GM19240 (cell line): ENCODE measurements around the gene PTGES3.
"Not testable (repeated sequence)": the region's sequence is repeated elsewhere in the genome, so short reads cannot be mapped to it uniquely, and the experiment has no call there.

ENCODE experiments used
- DNase-seq: peaks from one replicate; pipeline ENCODE4 v3.0.0; 2011; ENCODE audit warnings: low spot score; ENCODE audit not compliant: insufficient read length

Gene PTGES3

DNA sequence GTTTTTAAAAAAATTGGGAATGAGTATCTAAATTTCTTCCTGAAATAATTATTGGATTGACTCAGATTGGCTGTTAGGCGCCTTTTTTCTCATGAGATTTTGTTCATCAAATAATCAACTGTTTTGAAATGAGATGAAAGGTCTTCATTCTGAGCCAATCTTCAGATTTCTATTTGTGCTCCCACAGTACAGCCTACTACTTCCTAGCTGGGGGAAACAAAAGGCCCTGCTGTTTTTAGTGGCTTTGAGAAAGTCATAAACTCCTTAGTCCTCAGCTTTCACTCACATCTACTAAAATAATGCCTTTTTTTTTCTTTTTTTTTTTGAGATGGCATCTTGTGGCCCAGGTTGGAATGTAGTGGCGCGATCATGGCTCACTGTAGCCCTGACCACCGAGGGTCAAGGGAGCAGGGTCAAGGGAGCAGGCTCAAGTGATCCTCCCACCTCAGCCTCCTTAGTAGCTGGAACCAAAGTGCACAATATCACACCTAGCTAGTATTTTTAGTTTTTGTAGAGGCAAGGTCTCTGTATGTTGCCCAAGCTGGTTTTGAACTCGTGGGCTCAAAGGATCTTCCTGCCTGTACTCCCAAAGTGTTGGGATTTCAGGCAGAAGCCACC, 21.8 kb upstream of the PTGES3 start:
- no peak for DNase-seq

DNA sequence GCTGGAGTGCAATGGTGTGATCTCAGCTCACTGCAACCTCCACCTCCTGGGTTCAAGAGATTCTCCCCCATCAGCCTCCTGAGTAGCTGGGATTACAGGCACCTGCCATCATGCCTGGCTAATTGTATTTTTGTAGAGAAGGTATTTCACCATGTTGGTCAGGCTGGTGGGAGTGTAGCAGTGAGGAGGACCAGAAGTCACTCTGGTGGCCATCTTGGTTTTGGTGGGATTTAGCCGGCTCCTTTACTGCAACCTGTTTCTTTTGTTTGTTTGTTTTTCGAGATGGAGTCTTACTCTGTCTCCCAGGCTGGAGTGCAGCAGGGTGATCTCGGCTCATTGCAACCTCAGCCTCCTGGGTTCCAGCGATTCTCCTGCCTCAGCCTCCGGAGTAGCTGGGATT, 16.4 kb upstream of the PTGES3 start:
- not testable (repeated sequence) for DNase-seq

- no peak for DNase-seq
These were observed 11.1 kb upstream of the PTGES3 start for GRCh38 chr12:56699020-56699661.

GRCh38 chr12:56695327-56696101, 7.4 kb upstream of the PTGES3 start:
- DNase-seq = no peak

DNA sequence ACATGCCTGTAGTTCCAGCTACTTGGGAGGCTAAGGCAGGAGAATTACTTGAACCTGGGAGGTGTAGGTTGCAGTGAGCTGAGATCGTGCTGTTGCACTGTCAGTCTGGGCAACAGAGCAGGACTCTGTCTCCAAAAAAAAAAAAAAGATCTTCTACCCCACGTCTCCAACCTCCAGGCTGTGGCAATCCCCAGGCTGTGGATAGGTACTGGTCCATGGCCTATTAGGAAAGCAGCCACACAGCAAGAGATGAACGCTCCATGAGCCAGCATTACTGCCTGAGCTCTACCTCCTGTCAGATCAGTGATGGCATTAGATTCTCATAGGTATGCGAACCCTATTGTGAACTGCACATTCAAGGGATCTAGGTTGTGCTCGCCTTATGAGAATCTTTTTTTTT, 6.1 kb upstream of the PTGES3 start:
- no peak for DNase-seq

DNA sequence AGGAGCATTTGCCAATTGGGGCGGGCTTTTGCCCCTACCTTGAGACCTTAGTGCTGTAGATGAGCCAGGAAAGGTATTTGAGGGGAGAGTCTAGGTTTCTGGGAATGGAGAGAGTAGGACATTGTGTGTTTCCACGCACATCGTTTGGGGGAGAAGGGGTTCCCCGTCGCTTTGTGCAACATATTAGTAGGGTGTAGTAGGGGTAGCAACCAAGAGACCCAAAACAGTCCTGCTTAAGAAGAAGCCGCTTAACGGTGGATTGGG, 694 bp upstream of the PTGES3 start:
- DNase-seq = peak; percentile 3

- DNase-seq = no peak
These were observed 608 bp downstream of the PTGES3 start for GRCh38 chr12:56687223-56688128.

- DNase-seq = no peak
These were observed 3.2 kb downstream of the PTGES3 start for GRCh38 chr12:56684745-56685359.

- DNase-seq = no peak
These were observed 5.8 kb downstream of the PTGES3 start for GRCh38 chr12:56682323-56682722.

- DNase-seq = no peak
These were observed 8.1 kb downstream of the PTGES3 start for GRCh38 chr12:56679883-56680575.

DNA sequence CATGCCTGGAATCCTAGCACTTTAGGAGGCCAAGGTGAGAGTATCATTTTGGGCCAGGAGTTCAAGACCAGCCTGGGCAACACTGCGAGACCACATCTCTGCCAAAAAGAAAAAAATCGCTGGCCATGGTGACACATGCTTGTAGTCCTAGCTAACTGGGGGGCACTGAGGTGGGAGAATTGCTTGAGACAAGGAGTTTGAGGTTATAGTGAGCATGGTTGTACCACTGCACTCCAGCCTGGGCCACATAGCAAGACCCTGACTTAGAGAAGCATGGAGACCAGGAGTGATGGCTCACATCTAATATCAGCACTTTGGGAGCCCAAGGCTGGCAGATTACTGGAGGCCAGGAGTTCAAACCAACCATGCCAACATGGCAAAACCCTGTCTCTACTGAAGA, 9.2 kb downstream of the PTGES3 start:
- DNase-seq = no peak

- DNase-seq = no peak
These were observed 10.4 kb downstream of the PTGES3 start for GRCh38 chr12:56677680-56678079.

DNA sequence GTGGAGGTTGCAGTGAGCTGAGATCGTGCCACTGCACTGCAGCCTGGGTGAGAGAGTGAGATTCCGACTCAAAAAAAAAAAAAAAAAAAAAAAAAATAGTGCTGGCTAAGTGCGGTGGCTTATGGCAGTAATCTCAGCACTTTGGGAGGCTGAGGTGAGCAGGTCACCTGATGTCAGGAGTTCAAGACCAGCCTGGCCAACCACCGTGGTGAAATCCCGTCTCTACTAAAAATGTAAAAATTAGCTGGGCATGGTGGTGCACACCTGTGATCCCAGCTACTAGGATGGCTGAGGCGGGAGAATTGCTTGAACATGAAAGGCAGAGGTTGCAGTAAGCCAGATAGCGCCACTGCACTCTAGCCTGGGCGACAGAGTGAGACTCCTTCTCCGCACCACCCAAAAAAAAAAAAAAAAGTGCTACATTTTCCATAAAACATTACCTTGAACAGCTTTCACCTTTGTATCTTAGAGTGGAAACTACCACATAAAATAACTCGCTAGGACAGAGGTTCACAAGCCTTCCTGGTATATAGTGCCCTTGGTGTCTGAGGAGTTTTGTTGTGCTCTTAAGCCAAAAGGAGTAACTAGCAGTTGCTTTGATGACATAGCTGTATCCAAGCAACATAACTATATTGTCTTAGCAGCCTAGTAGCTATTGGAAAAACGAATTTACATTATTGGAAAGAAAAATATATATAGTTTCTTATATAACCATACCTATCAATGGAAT, 11.1 kb downstream of the PTGES3 start:
- DNase-seq = no peak

- no peak for DNase-seq
These were observed 16.5 kb downstream of the PTGES3 start for GRCh38 chr12:56671608-56672007.

DNA sequence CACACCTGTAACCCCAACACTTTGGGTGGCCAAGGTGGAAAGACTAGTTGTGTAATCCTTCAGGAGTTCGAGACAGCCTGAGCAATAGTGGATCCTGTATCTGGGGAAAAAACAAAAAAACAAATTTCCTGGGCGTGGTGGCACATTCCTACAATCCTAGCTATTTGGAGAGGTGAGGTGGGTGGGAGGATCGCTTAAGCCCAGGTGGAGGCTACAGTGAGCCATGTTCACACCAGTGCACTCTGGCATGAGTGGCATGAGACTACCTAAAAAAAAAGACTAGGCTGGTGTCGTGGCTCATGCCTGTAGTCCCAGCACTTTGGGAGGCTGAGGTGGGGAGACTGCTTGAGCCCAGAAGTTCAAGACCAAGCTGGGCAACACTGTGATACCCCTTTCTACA, 17.2 kb downstream of the PTGES3 start:
- no peak for DNase-seq

GRCh38 chr12:56668197-56668457, 20.0 kb downstream of the PTGES3 start:
- DNase-seq = no peak

DNA sequence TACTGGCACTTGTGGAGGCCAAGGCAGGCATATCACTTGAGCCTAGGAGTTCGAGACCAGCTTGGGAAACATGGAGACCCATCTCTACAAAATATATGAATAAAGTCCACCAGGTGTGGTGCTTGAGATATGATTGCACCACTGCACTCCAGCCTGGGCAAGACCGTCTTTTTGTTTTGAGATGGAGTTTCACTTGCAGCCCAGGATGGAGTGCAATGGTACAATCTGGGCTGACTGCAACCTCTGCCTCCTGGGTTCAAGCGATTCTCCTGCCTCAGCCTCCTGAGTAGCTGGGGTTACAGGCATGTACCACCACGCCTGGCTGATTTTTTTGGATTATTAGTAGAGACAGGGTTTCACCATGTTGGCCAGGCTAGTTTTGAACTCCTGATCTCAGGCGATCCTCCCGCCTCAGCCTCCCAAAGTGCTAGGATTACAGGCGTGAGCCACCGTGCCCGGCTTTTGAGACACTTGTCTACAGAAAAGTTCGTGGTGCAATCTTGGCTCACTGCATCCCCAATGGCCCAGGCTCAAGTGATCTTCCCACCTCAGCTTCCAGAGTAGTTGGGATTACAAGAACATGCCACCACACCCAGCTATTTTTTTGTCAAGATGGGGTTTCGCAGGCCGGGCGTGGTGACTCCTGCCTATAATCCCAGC, 26.0 kb downstream of the PTGES3 start:
- DNase-seq = no peak

DNA sequence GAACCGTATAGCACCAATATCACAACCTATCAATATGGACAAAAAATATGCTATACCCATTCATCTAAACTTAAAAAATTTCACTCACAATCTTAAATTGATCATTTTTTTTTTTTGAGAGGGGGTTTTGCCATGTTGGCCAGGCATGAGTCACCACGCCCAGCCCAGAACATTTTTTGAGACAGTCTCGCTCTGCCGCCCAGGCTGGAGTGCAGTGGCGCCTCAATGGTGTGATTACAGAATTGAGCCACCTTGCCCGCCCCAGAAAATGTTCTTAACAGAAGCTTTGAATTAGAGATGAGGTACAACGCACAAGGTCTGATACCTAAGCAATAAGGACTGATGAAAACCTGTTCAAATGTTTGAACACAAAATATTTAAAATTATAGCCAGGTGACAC, 26.5 kb downstream of the PTGES3 start:
- no peak for DNase-seq

DNA sequence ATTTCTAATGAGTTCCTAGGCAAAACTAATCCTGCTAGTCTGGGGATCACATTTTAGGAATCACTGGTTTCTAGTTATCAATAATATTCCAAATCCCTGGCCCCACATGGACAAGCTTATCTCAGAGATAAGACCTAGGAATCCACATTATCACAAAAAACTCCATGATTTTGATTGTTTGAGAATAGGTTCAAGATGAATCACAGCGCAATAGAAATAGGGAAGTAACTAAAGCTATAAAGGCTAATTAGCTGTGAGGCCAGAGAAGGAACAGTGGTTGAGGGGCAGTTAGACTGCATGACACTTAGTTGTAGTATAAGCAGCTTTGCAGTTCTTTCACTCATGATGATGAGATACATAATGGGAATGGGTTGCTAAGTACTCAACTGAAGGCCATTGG, 29.2 kb downstream of the PTGES3 start:
- DNase-seq = no peak
